Measurements from ENCODE around the gene LMBR1L. TPM values are rescaled to one million over a fixed set of nuclear protein-coding genes. Genes with fewer than 3 reads are reported as not detected.
A peak's percentile ranks its signal among the peaks of the same experiment; 100 is the strongest.

Gene LMBR1L
- total and polyA plus RNA-seq, 2 of the 13 experiments (the other 11 are each of a cell fraction or from before 2014, with no cell fraction given): 12.2 to 65.9 TPM

- TF ChIP-seq GLMP (CRISPR knock-in tag; IDR thresholded peaks at IDR 0.05; ENCODE audit: borderline replicate concordance) (no peak), ZNF780A (CRISPR knock-in tag; IDR thresholded peaks at IDR 0.05) (no peak), KMT2A (CRISPR knock-in tag; IDR thresholded peaks at IDR 0.05) (peak; percentile 67; the same call in 1 of the 2 replicates), ZNF737 (CRISPR knock-in tag; IDR thresholded peaks at IDR 0.05; ENCODE audit: borderline replicate concordance) (no peak), PITX1 (CRISPR knock-in tag; IDR thresholded peaks at IDR 0.05) (no peak; the same call in 1 of the 2 replicates), ZNF280B (CRISPR knock-in tag; IDR thresholded peaks at IDR 0.05; ENCODE audit: borderline replicate concordance) (no peak), ISL2 (CRISPR knock-in tag; IDR thresholded peaks at IDR 0.05) (no peak), ZNF205 (CRISPR knock-in tag; IDR thresholded peaks at IDR 0.05) (no peak), ZNF350 (CRISPR knock-in tag; IDR thresholded peaks at IDR 0.05; ENCODE audit: borderline replicate concordance, low read depth) (peak; percentile 50; the same call in 1 of the 2 replicates), TRIM22 (IDR thresholded peaks at IDR 0.05) (no peak), BCL6 (CRISPR knock-in tag; IDR thresholded peaks at IDR 0.05) (peak; percentile 23; the same call in 1 of the 2 replicates), ZNF160 (CRISPR knock-in tag; IDR thresholded peaks at IDR 0.05) (peak; percentile 52), HDAC1 (CRISPR knock-in tag; IDR thresholded peaks at IDR 0.05) (peak; percentile 13; the same call in 1 of the 2 replicates), ZNF34 (CRISPR knock-in tag; IDR thresholded peaks at IDR 0.05; ENCODE audit: borderline replicate concordance) (no peak), GPBP1L1 (CRISPR knock-in tag; IDR thresholded peaks at IDR 0.05) (no peak), FOXC1 (CRISPR knock-in tag; IDR thresholded peaks at IDR 0.05; ENCODE audit: borderline replicate concordance) (peak; percentile 9; the same call in 1 of the 2 replicates), ZNF850 (CRISPR knock-in tag; conservative IDR thresholded peaks at IDR 0.05) (no peak), ZNF264 (CRISPR knock-in tag; IDR thresholded peaks at IDR 0.05) (no peak), SNRNP70 (IDR thresholded peaks at IDR 0.05; ENCODE audit: low read depth, low read length) (no peak), ARNT (IDR thresholded peaks at IDR 0.05) (no peak), RXRB (CRISPR knock-in tag; IDR thresholded peaks at IDR 0.05; ENCODE audit: borderline replicate concordance) (no peak), ZNF878 (CRISPR knock-in tag; IDR thresholded peaks at IDR 0.05) (0 out of 2 replicates have a peak, but pooled peaks have one; percentile 37), EED (CRISPR knock-in tag; IDR thresholded peaks at IDR 0.05) (peak; percentile 62; the same call in 1 of the 2 replicates), EEA1 (CRISPR knock-in tag; IDR thresholded peaks at IDR 0.05; ENCODE audit: borderline replicate concordance) (no peak), ZNF773 (CRISPR knock-in tag; IDR thresholded peaks at IDR 0.05; ENCODE audit: borderline replicate concordance) (no peak)
Measured at GRCh38 chr12:49131051-49131893, 20.6 kb upstream of the LMBR1L start, which contains the start of gene TUBA1B (continued).
